Liver (tissue), 9 donors: ENCODE measurements around the gene MID1. TPM values are rescaled to one million over a fixed set of nuclear protein-coding genes. Genes with fewer than 3 reads are reported as not detected.

ENCODE experiments used
- DNase-seq: peaks from one replicate; pipeline ENCODE4 v3.0.0-alpha.2; 2017; ENCODE audit warnings: low spot score
- H3K27ac ChIP-seq, 2 donors: one replicate each; pipeline ENCODE4 v1.7.0; 2013; ENCODE audit warnings: inconsistent platforms in 2 of 2, low read length in 2 of 2, control low read depth in 1 of 2, low read depth in 1 of 2, mild to moderate bottlenecking in 1 of 2
- H3K27me3 ChIP-seq, 4 donors: one replicate each; pipeline versions ENCODE4 v1.6.1 to v1.7.0; 2013; ENCODE audit warnings: low read length in 3 of 4, inconsistent platforms in 1 of 4, mild to moderate bottlenecking in 1 of 4, moderate library complexity in 1 of 4; ENCODE audit not compliant: control insufficient read depth in 4 of 4, insufficient read depth in 4 of 4
- H3K36me3 ChIP-seq, 4 donors: one replicate each; pipeline versions ENCODE4 v1.6.1 to v1.7.0; 2013; ENCODE audit warnings: low read length in 3 of 4, mild to moderate bottlenecking in 3 of 4, low read depth in 1 of 4, moderate library complexity in 1 of 4; ENCODE audit not compliant: control insufficient read depth in 4 of 4, insufficient read depth in 3 of 4
- H3K4me1 ChIP-seq, 4 donors: one replicate each; pipeline versions ENCODE4 v1.6.1 to v1.7.0; 2013; ENCODE audit warnings: low read length in 3 of 4, mild to moderate bottlenecking in 3 of 4, moderate library complexity in 1 of 4; ENCODE audit not compliant: control insufficient read depth in 4 of 4, insufficient read depth in 4 of 4
- H3K4me3 ChIP-seq, 3 donors: one replicate each; pipeline versions ENCODE4 v1.6.1 to v1.7.0; 2013; ENCODE audit warnings: low read length in 3 of 3, control low read depth in 1 of 3, low read depth in 1 of 3, mild to moderate bottlenecking in 1 of 3
- H3K9ac ChIP-seq, 2 donors: one replicate each; pipeline ENCODE4 v1.7.0; 2013; ENCODE audit warnings: low read length in 2 of 2, mild to moderate bottlenecking in 2 of 2, moderate library complexity in 2 of 2, control low read depth in 1 of 2, low read depth in 1 of 2
- H3K9me3 ChIP-seq, 4 donors: one replicate each; pipeline versions ENCODE4 v1.6.1 to v1.7.0; 2013; ENCODE audit warnings: low read length in 3 of 4; ENCODE audit not compliant: control insufficient read depth in 4 of 4
- ATF3 ChIP-seq: IDR thresholded peaks from 2 replicates; pipeline ENCODE4 v1.6.1; 2016; ENCODE audit warnings: antibody characterized with exemption
- CTCF ChIP-seq: fragments of 150-350 bp; IDR thresholded peaks from 2 replicates; pipeline ENCODE4 v1.5.1; 2017; ENCODE audit warnings: improper control_type of control experiment, low read depth, low read length; ENCODE audit not compliant: missing input control
- EGR1 ChIP-seq, 2 donors: IDR thresholded peaks; 2 replicates each; pipeline ENCODE4 v1.6.1; 2016 to 2018; ENCODE audit warnings: antibody characterized with exemption in 2 of 2, low read depth in 2 of 2
- FOXA1 ChIP-seq: IDR thresholded peaks from 2 replicates; pipeline ENCODE4 v1.6.1; 2016; ENCODE audit warnings: antibody characterized with exemption
- FOXA2 ChIP-seq: IDR thresholded peaks from 2 replicates; pipeline ENCODE4 v1.6.1; 2016; ENCODE audit warnings: antibody characterized with exemption
- GABPA ChIP-seq, 2 donors: IDR thresholded peaks in 1 of 2; conservative IDR thresholded peaks in 1 of 2; 2 replicates each; pipeline ENCODE4 v1.6.1; 2016; ENCODE audit warnings: antibody characterized with exemption in 2 of 2, mild to moderate bottlenecking in 1 of 2, moderate library complexity in 1 of 2
- HNF4A ChIP-seq, 2 donors: conservative IDR thresholded peaks; 2 replicates each; pipeline ENCODE4 v1.6.1; 2016; ENCODE audit warnings: antibody characterized with exemption in 2 of 2, mild to moderate bottlenecking in 2 of 2
- HNF4G ChIP-seq: IDR thresholded peaks from 2 replicates; pipeline ENCODE4 v1.6.1; 2016; ENCODE audit warnings: antibody characterized with exemption
- JUND ChIP-seq, 2 donors: IDR thresholded peaks; 2 replicates each; pipeline ENCODE4 v1.6.1; 2016; ENCODE audit warnings: antibody characterized with exemption in 2 of 2
- MAX ChIP-seq: IDR thresholded peaks from 2 replicates; pipeline ENCODE4 v1.6.1; 2016; ENCODE audit warnings: antibody characterized with exemption
- NR2F2 ChIP-seq: IDR thresholded peaks from 2 replicates; pipeline ENCODE4 v1.6.1; 2016; ENCODE audit warnings: antibody characterized with exemption
- RAD21 ChIP-seq, 2 donors: IDR thresholded peaks; 2 replicates each; pipeline ENCODE4 v1.6.1; 2016; ENCODE audit warnings: antibody characterized with exemption in 2 of 2, mild to moderate bottlenecking in 2 of 2
- REST ChIP-seq: IDR thresholded peaks from 2 replicates; pipeline ENCODE4 v1.6.1; 2016; ENCODE audit warnings: antibody characterized with exemption, mild to moderate bottlenecking
- RXRA ChIP-seq, 2 donors: IDR thresholded peaks; 2 replicates each; pipeline ENCODE4 v1.6.1; 2017 to 2018; ENCODE audit warnings: antibody characterized with exemption in 2 of 2, mild to moderate bottlenecking in 1 of 2
- SP1 ChIP-seq: IDR thresholded peaks from 2 replicates; pipeline ENCODE4 v1.6.1; 2018; ENCODE audit warnings: antibody characterized with exemption, mild to moderate bottlenecking
- TAF1 ChIP-seq: conservative IDR thresholded peaks from 2 replicates; pipeline ENCODE4 v1.6.1; 2016; ENCODE audit warnings: antibody characterized with exemption, mild to moderate bottlenecking
- YY1 ChIP-seq: IDR thresholded peaks from 2 replicates; pipeline ENCODE4 v1.6.1; 2016; ENCODE audit warnings: antibody characterized with exemption, mild to moderate bottlenecking
- ZBTB33 ChIP-seq: IDR thresholded peaks from 2 replicates; pipeline ENCODE4 v1.6.1; 2016; ENCODE audit warnings: antibody characterized with exemption
- WGBS: extraction: QIAGEN DNeasy Blood & Tissue Kit; methylation state at CpG from one replicate; pipeline ENCODE4 v1.1.7; 2013; 5-methylcytosine and 5-hydroxymethylcytosine counted together
- polyA plus RNA-seq, 2 donors: library from polyadenylated mRNA; stranded (reverse) in 1 of 2; unstranded in 1 of 2; fragments of 200-250 nt in 1 of 2; fragments of >200 nt in 1 of 2; fragmentation: Nextera tagmentation in 1 of 2; extraction: Ambion mirVana in 1 of 2; gene quantifications; one replicate each; pipeline versions ENCODE4 v1.2.1 to v1.2.3, GENCODE V29; 2013 to 2015
- total RNA-seq, 2 donors: library from RNA; depleted of rRNA; stranded (reverse); fragments of >200 nt; gene quantifications; one replicate each; pipeline ENCODE4 v1.2.3, GENCODE V29; 2014
- donor health status: healthy.
- donor health status: healthy.
- donor health status: healthy.
- donor health status: healthy.
- donor health status: healthy.

Gene MID1
- total and polyA plus RNA-seq, 4 donors = 1.8 to 7.9 (median 4.2) TPM

GRCh38 chrX:10479508-10479907 lies 140.9 kb downstream of the MID1 start:
- Histone ChIP-seq H3K36me3 (no peaks in the 10 kb centered on the region), H3K27ac (no peak overlapping the region), H3K9ac (no peak overlapping the region), H3K4me1 (no peaks in the 10 kb centered on the region), H3K9me3 (no peaks in the 10 kb centered on the region), H3K27me3 (no peaks in the 10 kb centered on the region), H3K4me3 (no peak overlapping the region)
- no peak for DNase-seq
- 95% methylated on average over 3 of the region's 3 CpGs for WGBS
- no peak for TF ChIP-seq YY1
- no peak for TF ChIP-seq NR2F2
- TF ChIP-seq REST = no peak
- TF ChIP-seq TAF1 = no peak
- no peak for TF ChIP-seq FOXA1
- TF ChIP-seq HNF4A (conservative IDR thresholded peaks at IDR 0.05) = no peak
- TF ChIP-seq JUND (IDR thresholded peaks at IDR 0.05) = no peak
- TF ChIP-seq SP1 = no peak
- TF ChIP-seq ATF3 = no peak
- no peak for TF ChIP-seq FOXA2
- no peak for TF ChIP-seq EGR1 (IDR thresholded peaks at IDR 0.05; ENCODE audit: low read depth in 2 of 2)
- TF ChIP-seq CTCF = no peak
- TF ChIP-seq RXRA (IDR thresholded peaks at IDR 0.05) = no peak
- TF ChIP-seq ZBTB33 = no peak
- TF ChIP-seq RAD21 (IDR thresholded peaks at IDR 0.05) = no peak
- TF ChIP-seq GABPA (IDR thresholded peaks at IDR 0.05 in 1 of 2, conservative IDR thresholded peaks at IDR 0.05 in 1 of 2) = no peak
- TF ChIP-seq MAX = no peak
- TF ChIP-seq HNF4G = no peak
